ENCODE data around the gene PEF1. TPM values are rescaled to one million over a fixed set of nuclear protein-coding genes. Genes with fewer than 3 reads are reported as not detected.

PEF1 gene
- total RNA-seq, 1 experiment from 2014 or later, result 88.4 TPM

DNA sequence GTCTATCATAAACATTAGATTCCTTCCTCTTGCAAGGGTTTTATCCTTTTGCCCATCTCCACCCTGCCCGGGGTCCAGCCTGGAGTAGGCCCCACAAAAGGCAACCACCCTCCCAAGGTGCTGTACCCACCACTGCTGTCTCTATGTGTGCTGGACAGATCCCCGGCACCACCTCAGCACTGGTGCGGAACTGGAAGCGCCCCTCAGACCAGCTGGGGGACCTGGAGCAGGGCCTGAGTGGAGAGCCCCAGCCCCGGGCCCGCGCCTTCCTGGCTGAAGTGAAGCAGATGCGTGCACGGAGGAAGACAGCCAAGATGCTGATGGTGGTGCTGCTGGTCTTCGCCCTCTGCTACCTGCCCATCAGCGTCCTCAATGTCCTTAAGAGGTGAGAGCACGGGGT is 21.3 kb downstream of the PEF1 start:
- Histone ChIP-seq H3K4me2 (ENCODE audit: low read length) (no peak overlapping the region), H2AFZ (ENCODE audit: low read length) (no peak overlapping the region), H3K4me1 (ENCODE audit: insufficient read depth, low read length) (no peaks in the 10 kb centered on the region), H4K20me1 (ENCODE audit: low read length) (no peaks in the 10 kb centered on the region), H3K9me3 (ENCODE audit: low read length) (no peaks in the 10 kb centered on the region), H3K36me3 (ENCODE audit: low read depth, low read length) (no peaks in the 10 kb centered on the region; the same call in 1 of the 2 replicates), H3K27ac (ENCODE audit: low read length) (no peak overlapping the region), H3K79me2 (ENCODE audit: low read length) (no peaks in the 10 kb centered on the region), H3K4me3 (ENCODE audit: low read length) (no peak overlapping the region), H3K9me2 (replicated peaks; ENCODE audit: low read length) (no peaks in the 10 kb centered on the region), H3F3A (ENCODE audit: low read length, unreplicated experiment) (no peaks in the 10 kb centered on the region), H3K27me3 (ENCODE audit: low read length) (no peaks in the 10 kb centered on the region), H3K9ac (ENCODE audit: low read length) (no peak overlapping the region)
- TF ChIP-seq, protein P1, sequence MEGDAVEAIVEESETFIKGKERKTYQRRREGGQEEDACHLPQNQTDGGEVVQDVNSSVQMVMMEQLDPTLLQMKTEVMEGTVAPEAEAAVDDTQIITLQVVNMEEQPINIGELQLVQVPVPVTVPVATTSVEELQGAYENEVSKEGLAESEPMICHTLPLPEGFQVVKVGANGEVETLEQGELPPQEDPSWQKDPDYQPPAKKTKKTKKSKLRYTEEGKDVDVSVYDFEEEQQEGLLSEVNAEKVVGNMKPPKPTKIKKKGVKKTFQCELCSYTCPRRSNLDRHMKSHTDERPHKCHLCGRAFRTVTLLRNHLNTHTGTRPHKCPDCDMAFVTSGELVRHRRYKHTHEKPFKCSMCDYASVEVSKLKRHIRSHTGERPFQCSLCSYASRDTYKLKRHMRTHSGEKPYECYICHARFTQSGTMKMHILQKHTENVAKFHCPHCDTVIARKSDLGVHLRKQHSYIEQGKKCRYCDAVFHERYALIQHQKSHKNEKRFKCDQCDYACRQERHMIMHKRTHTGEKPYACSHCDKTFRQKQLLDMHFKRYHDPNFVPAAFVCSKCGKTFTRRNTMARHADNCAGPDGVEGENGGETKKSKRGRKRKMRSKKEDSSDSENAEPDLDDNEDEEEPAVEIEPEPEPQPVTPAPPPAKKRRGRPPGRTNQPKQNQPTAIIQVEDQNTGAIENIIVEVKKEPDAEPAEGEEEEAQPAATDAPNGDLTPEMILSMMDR (conservative IDR thresholded peaks at IDR 0.05; ENCODE audit: low read depth, low read length), result no peak
- no peak for TF ChIP-seq EZH2phosphoT487 (IDR thresholded peaks at IDR 0.05; ENCODE audit: borderline replicate concordance, low read length)
- no peak for TF ChIP-seq EZH2 (IDR thresholded peaks at IDR 0.05; ENCODE audit: low read length, unreplicated experiment)
- CTCF ChIA-PET, result no interaction called here
- BruUV-seq (replicated peaks), result no TSS peak
- DNase-seq, result no peak
- POLR2A ChIA-PET (ENCODE audit: unreplicated experiment), result no interaction called here
- intact Hi-C loops (cut with micrococcal nuclease), result no loop called here
- no peak for ATAC-seq

DNA sequence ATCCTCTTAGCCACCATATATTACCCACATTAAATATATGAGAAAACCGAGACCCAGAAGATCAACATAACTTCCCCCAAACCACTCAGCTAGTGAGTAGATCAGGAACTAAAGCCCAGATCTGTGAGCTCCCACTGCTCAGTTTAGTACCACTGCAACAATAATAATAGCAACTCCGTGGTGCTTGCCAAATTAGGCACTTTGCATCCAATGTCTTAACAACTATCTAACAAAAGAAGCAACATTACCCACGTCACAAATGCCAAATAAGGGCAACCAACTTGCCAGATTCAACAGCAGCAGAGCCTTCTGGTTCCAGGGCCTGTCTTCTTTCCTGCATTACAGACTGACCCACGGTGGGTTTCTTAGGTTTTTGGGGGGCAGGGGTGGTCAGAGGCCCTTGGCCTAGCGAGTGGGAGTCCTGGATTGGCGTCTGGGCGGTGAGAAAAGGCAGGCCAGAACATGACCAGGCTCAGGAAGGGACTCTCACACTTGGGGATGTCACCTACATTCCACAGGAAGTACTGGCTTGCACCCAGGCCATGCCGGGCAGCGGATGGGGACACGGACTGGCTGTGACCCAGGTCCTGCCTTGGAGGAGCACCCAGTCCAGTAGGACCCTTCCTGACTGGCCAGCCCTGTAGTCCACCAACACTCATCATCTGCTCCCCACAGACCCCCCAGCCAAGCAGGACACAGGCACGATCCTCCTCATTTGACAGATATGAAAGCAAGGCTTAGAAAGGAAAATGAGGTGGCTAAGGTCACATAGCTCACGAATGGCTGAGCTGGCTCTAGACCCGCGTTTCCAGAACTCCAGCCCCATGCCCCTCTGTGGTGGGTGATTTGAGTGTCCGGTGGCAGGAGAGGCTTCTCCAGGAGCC is 22.6 kb downstream of the PEF1 start:
- no peaks in the 10 kb centered on the region for H3K79me2 ChIP-seq (ENCODE audit: low read length)
- BruUV-seq (replicated peaks), result no TSS peak
- H3K9me3 ChIP-seq (ENCODE audit: low read length), result no peaks in the 10 kb centered on the region
- H3K36me3 ChIP-seq (ENCODE audit: low read depth, low read length), result no peaks in the 10 kb centered on the region
- no peak overlapping the region for H3K4me2 ChIP-seq (ENCODE audit: low read length)
- no peaks in the 10 kb centered on the region for H3K4me1 ChIP-seq (ENCODE audit: insufficient read depth, low read length)
- ATAC-seq, result no peak
- ChIA-PET CTCF (no interaction called here), POLR2A (ENCODE audit: unreplicated experiment) (no interaction called here)
- no peaks in the 10 kb centered on the region for H3K9me2 ChIP-seq (replicated peaks; ENCODE audit: low read length)
- H3K27me3 ChIP-seq (ENCODE audit: low read length), result no peaks in the 10 kb centered on the region
- no peak for DNase-seq
- TF ChIP-seq, protein P1 (conservative IDR thresholded peaks at IDR 0.05; ENCODE audit: low read depth, low read length), result no peak
- no peak for TF ChIP-seq EZH2 (IDR thresholded peaks at IDR 0.05; ENCODE audit: low read length, unreplicated experiment)
- TF ChIP-seq EZH2phosphoT487 (IDR thresholded peaks at IDR 0.05; ENCODE audit: borderline replicate concordance, low read length), result no peak
- intact Hi-C loops (cut with micrococcal nuclease), result no loop called here
- no peaks in the 10 kb centered on the region for H4K20me1 ChIP-seq (ENCODE audit: low read length)
- no peak overlapping the region for H2AFZ ChIP-seq (ENCODE audit: low read length)
- no peak overlapping the region for H3K9ac ChIP-seq (ENCODE audit: low read length)
- no peak overlapping the region for H3K27ac ChIP-seq (ENCODE audit: low read length)
- H3F3A ChIP-seq (ENCODE audit: low read length, unreplicated experiment), result no peaks in the 10 kb centered on the region
- no peak overlapping the region for H3K4me3 ChIP-seq (ENCODE audit: low read length)

GRCh38 chr1:31621498-31621820 is 23.2 kb downstream of the PEF1 start:
- H3K9me2 ChIP-seq (replicated peaks; ENCODE audit: low read length), result no peaks in the 10 kb centered on the region
- ChIA-PET CTCF (no interaction called here), POLR2A (ENCODE audit: unreplicated experiment) (no interaction called here)
- DNase-seq, result no peak
- H4K20me1 ChIP-seq (ENCODE audit: low read length), result no peaks in the 10 kb centered on the region
- H3F3A ChIP-seq (ENCODE audit: low read length, unreplicated experiment), result no peaks in the 10 kb centered on the region
- TF ChIP-seq EZH2phosphoT487 (IDR thresholded peaks at IDR 0.05; ENCODE audit: borderline replicate concordance, low read length) (no peak), EZH2 (IDR thresholded peaks at IDR 0.05; ENCODE audit: low read length, unreplicated experiment) (no peak)
- TF ChIP-seq, protein P1 (conservative IDR thresholded peaks at IDR 0.05; ENCODE audit: low read depth, low read length), result no peak
- no peak overlapping the region for H3K4me3 ChIP-seq (ENCODE audit: low read length)
- no peaks in the 10 kb centered on the region for H3K4me1 ChIP-seq (ENCODE audit: insufficient read depth, low read length)
- ATAC-seq, result no peak
- no peak overlapping the region for H3K4me2 ChIP-seq (ENCODE audit: low read length)
- no peaks in the 10 kb centered on the region for H3K27me3 ChIP-seq (ENCODE audit: low read length)
- no peaks in the 10 kb centered on the region for H3K36me3 ChIP-seq (ENCODE audit: low read depth, low read length)
- no peak overlapping the region for H3K9ac ChIP-seq (ENCODE audit: low read length)
- no peak overlapping the region for H2AFZ ChIP-seq (ENCODE audit: low read length)
- no peaks in the 10 kb centered on the region for H3K9me3 ChIP-seq (ENCODE audit: low read length)
- intact Hi-C loops (cut with micrococcal nuclease), result no loop called here
- H3K79me2 ChIP-seq (ENCODE audit: low read length), result no peaks in the 10 kb centered on the region
- BruUV-seq (replicated peaks), result no TSS peak
- no peak overlapping the region for H3K27ac ChIP-seq (ENCODE audit: low read length)
